SJSA1 (cell line): ENCODE results near the gene DAGLA. TPM values are rescaled to one million over a fixed set of nuclear protein-coding genes. Genes with fewer than 3 reads are reported as not detected.

Experiments
- DNase-seq, 2 experiments: peaks; one replicate each; pipeline ENCODE4 v3.0.0-alpha.2; 2015 to 2020; ENCODE audit warnings: low spot score in 2 of 2, low read depth in 1 of 2
- H3K27ac ChIP-seq: fragments of 250-450 bp; sonication (Bioruptor Pico); 2 replicates; pipeline ENCODE4 v1.5.1; 2020; ENCODE audit warnings: mild to moderate bottlenecking, moderate library complexity
- H3K27me3 ChIP-seq: fragments of 250-450 bp; sonication (Bioruptor Pico); replicated peaks from 2 replicates; pipeline ENCODE4 v1.5.1; 2020; ENCODE audit warnings: mild to moderate bottlenecking, moderate library complexity
- H3K36me3 ChIP-seq: fragments of 250-450 bp; sonication (Bioruptor Pico); 2 replicates; pipeline ENCODE4 v1.5.1; 2020; ENCODE audit warnings: mild to moderate bottlenecking
- H3K4me1 ChIP-seq: fragments of 250-450 bp; sonication (Bioruptor Pico); replicated peaks from 2 replicates; pipeline ENCODE4 v1.6.1; 2021; ENCODE audit warnings: mild to moderate bottlenecking
- H3K4me3 ChIP-seq: fragments of 250-450 bp; sonication (Bioruptor Pico); 2 replicates; pipeline ENCODE4 v1.5.1; 2020; ENCODE audit warnings: mild to moderate bottlenecking
- H3K9me3 ChIP-seq: fragments of 250-450 bp; sonication (Bioruptor Pico); replicated peaks from 2 replicates; pipeline ENCODE4 v1.5.1; 2020; ENCODE audit warnings: mild to moderate bottlenecking
- total RNA-seq: library from RNA; depleted of rRNA; stranded (reverse); fragments of >200 nt; shearing (Covaris generic); gene quantifications from 2 replicates; pipeline ENCODE4 v1.2.3, GENCODE V29; 2014

Gene DAGLA
- total RNA-seq, 1 experiment from 2014 or later, result 2.6 TPM

DNA sequence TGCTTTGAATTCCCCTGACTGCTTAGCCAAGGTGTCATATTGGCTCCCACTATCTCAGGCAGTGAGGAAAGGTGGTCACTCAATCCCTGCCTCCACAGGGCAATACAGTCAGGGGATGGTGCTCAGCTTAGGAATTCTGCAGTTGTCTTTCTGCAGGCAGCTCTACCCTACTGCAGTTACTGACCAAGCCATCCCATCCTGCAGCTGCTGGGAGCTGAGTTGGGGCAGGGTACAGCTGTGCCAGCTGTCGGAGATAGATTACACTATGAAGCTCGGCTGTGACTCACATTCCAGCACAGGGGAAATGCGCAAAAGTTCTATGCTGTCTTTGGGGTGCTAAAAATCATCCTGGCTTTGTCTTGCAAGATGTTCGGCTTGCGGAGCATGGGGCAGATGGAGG lies 4.4 kb upstream of the DAGLA start:
- no peak for DNase-seq
- Histone ChIP-seq H3K27ac (no peak overlapping the region), H3K27me3 (peaks cover 50% of the 10 kb centered on the region), H3K9me3 (no peaks in the 10 kb centered on the region), H3K4me3 (no peak overlapping the region), H3K36me3 (no peaks in the 10 kb centered on the region), H3K4me1 (peaks cover 11% of the 10 kb centered on the region)

DNA sequence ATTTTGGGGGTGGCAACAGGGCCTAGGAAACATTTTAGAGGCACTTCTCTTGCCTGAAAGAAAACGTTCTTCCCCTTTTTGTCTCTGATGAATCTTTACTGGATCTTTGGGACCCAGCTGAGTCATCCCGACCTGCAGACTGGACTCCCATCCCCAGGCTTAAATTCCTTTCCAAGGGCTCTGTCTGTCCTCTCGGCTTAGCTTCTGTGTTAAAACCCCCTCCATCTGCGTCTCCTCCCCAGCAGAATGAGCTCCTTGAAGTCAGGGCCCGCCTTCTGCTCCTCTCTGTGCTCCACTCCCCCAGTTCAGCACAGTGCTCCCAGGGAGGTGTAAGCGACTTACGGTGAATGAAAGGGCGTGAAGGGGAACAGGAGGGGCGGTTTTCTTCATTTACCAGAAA lies 895 bp upstream of the DAGLA start:
- H3K36me3 ChIP-seq, result no peaks in the 10 kb centered on the region
- H3K4me1 ChIP-seq, result peaks cover 30% of the 10 kb centered on the region
- no peak overlapping the region for H3K27ac ChIP-seq
- H3K4me3 ChIP-seq, result no peak overlapping the region
- H3K27me3 ChIP-seq, result peaks cover 70% of the 10 kb centered on the region
- no peak for DNase-seq
- H3K9me3 ChIP-seq, result no peaks in the 10 kb centered on the region

DNA sequence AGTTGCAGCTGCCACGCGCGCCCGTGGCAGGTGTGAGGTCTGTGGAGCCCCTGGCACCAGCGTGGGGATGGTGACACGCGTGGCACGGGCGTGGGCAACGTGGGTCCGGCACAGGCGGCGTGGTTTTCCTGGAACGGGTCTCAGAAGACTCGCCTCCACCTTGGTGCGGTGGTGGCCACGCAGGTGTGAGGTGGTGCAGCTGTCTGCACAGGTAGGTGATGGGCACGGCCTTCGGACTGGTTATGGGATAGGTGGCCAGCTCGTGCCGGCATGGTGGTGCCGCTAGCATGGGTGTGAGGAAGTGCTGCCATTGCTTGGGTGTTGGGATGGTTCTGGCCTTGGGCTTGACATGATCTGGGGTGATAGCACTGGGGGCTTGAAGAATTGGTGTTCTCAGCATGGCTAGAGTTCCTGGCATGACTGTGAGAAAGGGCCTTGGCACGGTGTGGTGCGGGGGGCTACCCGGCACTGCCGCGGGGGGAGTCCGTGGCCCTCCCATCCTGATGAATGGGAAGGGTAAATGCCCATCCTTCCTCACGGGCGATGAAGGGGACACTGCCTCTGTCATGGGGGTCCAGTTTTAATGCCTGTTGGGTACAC lies 531 bp downstream of the DAGLA start:
- peaks cover 65% of the 10 kb centered on the region for H3K27me3 ChIP-seq
- H3K4me3 ChIP-seq, result peak overlapping the region; percentile 48
- no peak overlapping the region for H3K27ac ChIP-seq
- peaks cover 37% of the 10 kb centered on the region for H3K4me1 ChIP-seq
- no peaks in the 10 kb centered on the region for H3K9me3 ChIP-seq
- no peaks in the 10 kb centered on the region for H3K36me3 ChIP-seq
- no peak for DNase-seq

DNA sequence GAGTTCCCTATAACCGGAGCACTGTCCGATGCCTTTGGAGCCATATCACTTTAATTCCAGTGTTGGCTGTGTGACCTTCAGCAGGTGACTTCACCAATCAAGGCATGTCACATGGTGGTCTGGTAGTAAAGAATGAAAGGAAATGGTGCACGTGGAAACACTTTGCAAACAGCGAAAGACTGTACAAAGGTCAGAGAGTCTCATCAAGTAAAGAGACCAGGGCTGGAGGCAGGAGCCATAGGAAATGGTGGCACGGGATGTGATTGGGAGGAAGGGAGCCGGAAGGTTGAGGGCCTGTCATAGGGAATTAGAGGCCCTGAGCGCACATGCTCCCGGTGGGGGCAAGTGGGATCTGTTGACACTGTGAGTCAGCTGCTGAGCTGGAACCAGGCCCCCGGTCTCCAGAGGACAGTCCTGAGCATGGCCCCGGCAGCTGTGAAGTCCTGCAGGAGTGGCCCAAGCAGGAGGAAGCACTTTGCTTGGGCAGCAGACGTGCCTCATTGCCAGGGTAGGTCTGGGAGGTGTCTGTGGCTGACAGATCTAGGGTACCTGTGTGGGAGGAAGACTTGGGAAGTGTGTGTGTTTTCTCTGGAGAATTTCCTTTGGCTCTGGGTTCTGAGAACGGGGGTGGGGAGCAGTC lies 2.0 kb downstream of the DAGLA start:
- Histone ChIP-seq H3K4me3 (no peak overlapping the region), H3K27ac (no peak overlapping the region), H3K4me1 (peaks cover 37% of the 10 kb centered on the region), H3K9me3 (no peaks in the 10 kb centered on the region), H3K27me3 (peaks cover 51% of the 10 kb centered on the region), H3K36me3 (no peaks in the 10 kb centered on the region)
- DNase-seq, result peak in 1 of 2 experiments; percentile 78

DNA sequence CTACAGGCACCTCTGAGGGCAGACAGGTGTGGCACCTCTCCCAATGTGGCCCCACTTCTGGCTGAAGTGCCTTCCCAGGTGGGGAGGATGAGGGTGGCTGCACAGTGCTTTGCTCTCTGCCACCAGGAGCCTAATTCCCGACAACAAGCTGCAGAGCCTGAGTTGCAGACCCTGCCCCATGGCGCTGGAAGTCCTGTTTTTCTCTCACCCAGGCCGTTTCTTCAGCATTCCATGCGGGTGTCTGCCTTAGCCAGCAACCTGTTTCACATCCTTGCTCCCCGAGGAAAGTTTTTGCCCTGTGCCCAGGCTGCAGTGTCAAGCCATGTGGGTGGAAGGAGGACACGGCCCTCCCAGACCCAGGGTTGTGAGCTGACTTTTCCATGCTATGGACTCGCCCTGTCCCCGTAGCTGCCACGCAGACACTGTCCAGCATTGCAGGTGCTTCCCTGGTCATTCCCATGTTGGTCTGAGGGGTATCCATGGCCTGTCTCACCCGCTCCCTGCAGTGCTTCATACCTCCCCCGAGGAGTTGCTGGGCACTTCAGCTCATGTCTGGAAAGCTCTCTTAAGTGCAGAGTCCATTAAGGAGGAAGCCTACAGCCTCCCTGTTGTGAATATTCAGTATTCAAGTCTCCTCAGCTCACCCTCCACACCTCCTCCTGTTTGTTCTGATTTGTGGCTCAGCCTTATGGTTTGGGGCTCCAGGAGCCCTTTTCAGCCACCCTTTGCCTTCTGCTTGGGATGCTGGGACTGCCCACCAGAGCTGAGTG lies 2.9 kb downstream of the DAGLA start:
- H3K4me1 ChIP-seq, result peaks cover 37% of the 10 kb centered on the region
- H3K27me3 ChIP-seq, result peaks cover 45% of the 10 kb centered on the region
- H3K9me3 ChIP-seq, result no peaks in the 10 kb centered on the region
- no peaks in the 10 kb centered on the region for H3K36me3 ChIP-seq
- H3K27ac ChIP-seq, result no peak overlapping the region
- no peak for DNase-seq
- H3K4me3 ChIP-seq, result no peak overlapping the region

DNA sequence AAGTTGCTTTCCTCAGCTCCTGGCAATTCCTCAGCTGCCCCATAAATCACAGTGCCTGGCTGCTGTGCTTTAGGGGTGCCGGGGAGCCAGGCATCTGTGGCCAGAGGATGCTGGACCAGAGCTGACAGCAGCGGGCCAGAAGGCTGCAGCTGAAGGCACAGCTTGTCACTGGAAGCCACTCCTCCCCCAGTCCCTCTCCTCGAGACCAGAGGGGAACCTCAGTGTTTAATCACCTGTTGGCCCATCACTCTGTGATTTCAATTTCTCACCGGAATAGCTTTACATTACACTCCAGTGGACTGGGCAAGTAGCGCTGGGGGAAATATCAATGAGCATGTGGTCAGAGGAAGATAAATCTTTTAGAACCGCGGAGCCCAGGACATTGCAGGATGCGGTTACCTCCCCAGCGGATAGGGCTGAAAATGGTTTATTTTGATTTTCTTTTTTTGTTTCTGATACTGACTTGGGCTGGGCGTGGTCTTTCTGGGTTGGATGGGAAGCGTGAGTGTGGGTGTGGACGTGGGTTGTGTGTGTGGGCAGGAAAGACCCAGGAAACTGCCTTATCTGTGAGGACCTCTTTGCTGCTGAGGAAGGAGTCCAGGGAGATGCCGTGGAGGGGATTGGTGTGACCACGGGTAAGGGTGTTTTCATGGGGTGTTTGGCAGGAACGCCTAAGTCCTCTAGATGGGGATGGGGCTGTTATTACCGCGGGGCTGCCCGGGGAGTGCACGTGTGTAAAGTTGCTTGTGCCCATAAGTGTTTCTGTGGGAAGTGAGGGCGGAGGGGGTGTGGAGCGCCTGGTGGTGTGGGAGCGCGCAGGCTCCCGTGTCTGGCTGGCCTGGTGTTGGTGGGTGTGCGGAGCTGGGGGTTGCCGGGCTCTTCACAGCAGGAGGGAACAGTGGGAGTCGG lies 4.0 kb downstream of the DAGLA start:
- DNase-seq, result peak in 1 of 2 experiments; percentile 58
- H3K4me1 ChIP-seq, result peaks cover 37% of the 10 kb centered on the region
- no peaks in the 10 kb centered on the region for H3K9me3 ChIP-seq
- H3K27ac ChIP-seq, result no peak overlapping the region
- peaks cover 35% of the 10 kb centered on the region for H3K27me3 ChIP-seq
- H3K4me3 ChIP-seq, result no peak overlapping the region
- no peaks in the 10 kb centered on the region for H3K36me3 ChIP-seq

DNA sequence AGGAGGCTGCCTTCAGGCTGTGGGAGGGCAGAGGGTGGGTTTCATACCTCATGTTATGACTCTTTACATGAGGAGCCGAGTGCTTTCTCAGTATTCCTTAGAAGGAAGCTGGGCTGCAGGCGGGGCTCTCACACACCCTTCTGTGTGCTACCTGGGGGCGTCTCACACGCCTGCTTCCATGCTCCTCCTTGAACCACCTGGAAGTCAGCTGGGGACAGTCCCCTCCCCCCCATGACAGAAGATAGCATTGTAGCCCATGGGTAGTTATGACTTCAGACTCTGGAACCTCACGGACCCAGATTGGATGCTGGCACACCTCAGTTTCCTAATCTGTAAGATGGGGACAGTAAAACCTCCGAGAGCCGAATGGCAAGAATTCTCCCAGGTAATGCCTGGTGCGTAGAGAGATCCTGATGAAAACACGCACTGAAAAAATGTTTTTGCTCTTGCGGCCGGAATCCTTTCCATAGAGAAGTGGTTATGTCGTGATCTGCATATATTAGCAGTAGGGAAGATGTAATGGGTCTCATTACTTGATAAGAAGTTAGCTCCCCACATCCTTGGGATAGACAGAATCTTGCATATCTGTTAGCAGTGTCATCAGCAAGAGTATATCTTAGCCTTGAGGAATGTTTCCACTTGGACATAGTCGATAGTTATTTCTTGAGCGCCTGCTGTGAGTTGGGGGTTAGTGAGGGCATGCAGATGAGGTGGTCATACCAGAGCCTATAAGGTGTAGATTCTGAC lies 4.9 kb downstream of the DAGLA start:
- Histone ChIP-seq H3K4me3 (no peak overlapping the region), H3K36me3 (no peaks in the 10 kb centered on the region)
- no peak for DNase-seq

DNA sequence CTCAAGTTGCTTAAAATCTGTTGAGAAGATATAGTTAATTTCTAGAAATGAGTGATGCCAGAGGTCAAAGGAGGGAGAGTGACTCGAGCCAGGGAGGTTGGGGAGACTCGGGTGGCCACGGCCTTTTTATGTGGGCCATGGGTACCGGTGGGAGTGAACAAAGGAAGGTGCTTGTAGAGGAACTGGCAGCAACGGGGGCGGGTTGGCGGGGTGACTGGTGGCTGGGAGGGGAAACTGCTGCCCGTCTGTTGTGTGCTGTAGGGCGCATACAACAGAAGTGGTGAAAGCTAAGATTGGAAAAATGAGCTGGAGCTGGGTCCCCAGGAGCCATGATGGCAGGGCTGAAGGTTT lies 5.4 kb downstream of the DAGLA start:
- DNase-seq, result no peak
- H3K4me1 ChIP-seq, result peaks cover 27% of the 10 kb centered on the region
- no peaks in the 10 kb centered on the region for H3K36me3 ChIP-seq
- H3K27me3 ChIP-seq, result peaks cover 29% of the 10 kb centered on the region
- H3K27ac ChIP-seq, result no peak overlapping the region
- no peaks in the 10 kb centered on the region for H3K9me3 ChIP-seq
- H3K4me3 ChIP-seq, result no peak overlapping the region

More for the DNA sequence above, 4.9 kb downstream of the DAGLA start:
- H3K9me3 ChIP-seq, result no peaks in the 10 kb centered on the region
- peaks cover 33% of the 10 kb centered on the region for H3K4me1 ChIP-seq
- peaks cover 29% of the 10 kb centered on the region for H3K27me3 ChIP-seq
- no peak overlapping the region for H3K27ac ChIP-seq

DNA sequence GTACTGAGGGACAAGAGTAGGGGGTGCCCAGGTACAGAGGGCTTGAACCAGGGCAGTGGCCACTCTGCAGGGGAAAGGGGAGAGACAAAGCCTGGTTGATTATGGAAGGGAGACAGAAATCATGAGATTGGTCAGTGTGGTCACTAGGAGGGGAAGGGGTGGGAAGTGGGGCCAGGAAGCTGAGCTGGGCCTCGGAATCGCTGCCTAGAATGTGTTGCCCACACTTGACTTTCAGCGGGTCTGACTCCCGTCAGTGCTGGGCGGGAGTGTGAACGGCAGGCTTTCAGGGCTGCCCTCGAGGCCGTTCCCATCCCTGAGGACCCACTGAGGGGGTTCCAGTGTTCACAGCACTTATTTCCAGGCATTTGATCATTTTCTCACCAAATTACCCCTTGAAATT lies 5.9 kb downstream of the DAGLA start:
- no peak for DNase-seq
- Histone ChIP-seq H3K27me3 (peaks cover 29% of the 10 kb centered on the region), H3K27ac (no peak overlapping the region), H3K36me3 (no peaks in the 10 kb centered on the region), H3K4me1 (peaks cover 24% of the 10 kb centered on the region), H3K9me3 (no peaks in the 10 kb centered on the region), H3K4me3 (no peak overlapping the region)

DNA sequence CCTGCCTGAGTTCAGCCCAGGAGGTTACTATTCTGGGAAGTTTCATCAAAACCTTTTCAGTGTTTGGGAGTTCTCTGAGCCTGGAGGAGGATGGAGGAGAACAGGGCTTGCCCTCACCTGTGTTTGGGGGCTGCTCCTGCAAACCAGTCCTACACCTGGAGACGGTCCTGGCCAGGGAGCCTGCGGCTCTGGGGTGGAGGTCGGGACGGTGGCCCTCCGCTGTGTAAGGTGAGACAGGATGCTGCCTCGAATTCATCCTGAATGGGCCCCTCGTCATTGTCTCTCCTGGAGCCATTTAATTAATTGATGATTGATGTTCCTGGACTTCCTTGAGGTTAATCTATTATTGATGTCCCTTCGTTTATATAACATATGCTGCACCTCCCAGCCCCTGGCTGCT lies 6.3 kb downstream of the DAGLA start:
- H3K27me3 ChIP-seq, result peaks cover 27% of the 10 kb centered on the region
- DNase-seq, result no peak
- H3K4me1 ChIP-seq, result peaks cover 24% of the 10 kb centered on the region
- no peaks in the 10 kb centered on the region for H3K36me3 ChIP-seq
- no peak overlapping the region for H3K27ac ChIP-seq
- H3K4me3 ChIP-seq, result no peak overlapping the region
- no peaks in the 10 kb centered on the region for H3K9me3 ChIP-seq

DNA sequence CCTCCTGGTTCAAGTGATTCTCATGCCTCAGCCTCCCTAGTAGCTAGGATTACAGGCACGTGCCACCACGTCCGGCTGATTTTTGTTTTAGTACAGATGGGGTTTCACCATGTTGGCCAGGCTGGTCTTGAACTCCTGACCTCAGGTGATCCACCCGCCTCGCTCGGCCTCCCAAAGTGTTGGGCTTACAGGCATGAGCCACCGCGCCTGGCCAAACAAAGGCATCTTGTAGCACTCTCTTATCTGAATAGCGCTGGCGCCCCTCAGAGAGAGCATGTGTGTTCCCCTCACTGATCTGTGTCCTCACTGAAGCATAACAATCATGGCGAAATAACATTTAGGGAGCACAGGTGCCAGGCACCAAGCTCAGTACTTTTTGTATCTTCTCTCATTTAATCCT lies 7.2 kb downstream of the DAGLA start:
- Histone ChIP-seq H3K4me3 (no peak overlapping the region), H3K9me3 (no peaks in the 10 kb centered on the region), H3K27ac (no peak overlapping the region), H3K36me3 (no peaks in the 10 kb centered on the region), H3K27me3 (peaks cover 18% of the 10 kb centered on the region), H3K4me1 (peaks cover 17% of the 10 kb centered on the region)
- no peak for DNase-seq

DNA sequence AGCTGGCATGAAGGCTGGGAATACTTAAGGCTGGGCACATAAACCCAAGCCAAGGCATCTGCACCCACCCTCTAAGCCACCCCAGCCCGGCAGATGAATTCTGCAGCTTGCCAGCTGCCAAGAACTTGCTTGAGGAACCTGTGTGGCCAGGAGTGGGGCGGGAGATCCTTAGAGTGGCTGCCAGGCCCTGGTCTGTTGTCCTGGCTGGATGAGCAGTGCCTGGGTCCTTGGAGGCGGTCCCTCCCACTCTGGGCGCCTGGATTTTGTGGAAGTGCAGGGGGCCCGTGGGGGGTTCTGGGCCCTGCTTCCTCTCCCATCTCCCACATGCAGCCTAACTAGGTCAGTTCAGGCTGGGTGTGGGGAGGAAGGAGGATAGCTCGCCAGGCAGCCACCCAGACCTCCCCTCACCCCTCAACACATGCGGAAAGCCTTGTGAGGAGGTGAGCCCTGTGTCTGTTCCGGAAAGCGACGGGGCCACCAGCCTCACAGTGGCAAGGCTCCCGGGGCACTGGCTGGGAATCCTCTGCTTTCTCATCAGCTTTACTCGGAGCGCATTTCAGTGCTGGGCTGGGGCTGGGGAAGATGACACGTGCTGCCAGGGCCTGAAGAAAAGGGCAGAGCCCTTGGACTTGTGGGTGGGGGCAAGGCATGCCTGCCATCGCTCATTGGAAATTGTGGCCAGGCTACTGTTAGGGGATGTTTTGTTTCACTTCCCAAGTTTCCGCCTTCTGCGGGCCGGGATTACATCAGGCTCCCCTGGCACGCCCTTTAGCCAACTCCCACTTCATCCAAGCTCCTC lies 8.4 kb downstream of the DAGLA start:
- no peak for DNase-seq
- Histone ChIP-seq H3K27me3 (0 out of 2 replicates have a peak, but pooled peaks cover 11% of the 10 kb centered on the region), H3K27ac (no peak overlapping the region), H3K4me1 (peaks cover 14% of the 10 kb centered on the region), H3K4me3 (no peak overlapping the region), H3K9me3 (no peaks in the 10 kb centered on the region), H3K36me3 (no peaks in the 10 kb centered on the region)
